ENCODE results near the gene MPZL2.

Gene MPZL2

DNA sequence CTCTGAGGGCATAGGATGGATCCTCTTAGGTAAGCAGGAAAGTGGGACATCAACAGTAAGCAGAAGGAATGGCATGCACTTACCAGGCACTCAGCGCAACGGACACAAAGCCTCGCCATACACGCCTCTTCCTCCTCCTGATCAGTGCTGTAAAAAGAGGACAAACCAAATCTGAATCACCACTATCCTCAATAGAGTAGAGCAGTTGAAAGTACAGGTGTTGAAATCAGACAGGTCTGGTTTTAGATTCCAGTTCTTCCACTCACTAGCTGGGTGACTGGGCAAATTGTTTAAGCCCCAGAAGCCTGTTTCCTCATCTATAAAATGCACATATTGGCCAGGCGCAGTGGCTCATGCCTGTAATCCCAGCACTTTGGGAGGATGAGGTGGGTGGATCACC lies 30.7 kb downstream of the MPZL2 start:
- Histone ChIP-seq H3K4me3 (ENCODE audit: low read depth in 1 of 2, low read length in 2 of 2) (no peak overlapping the region), H3K79me2 (ENCODE audit: insufficient read depth, low read length) (no peaks in the 10 kb centered on the region), H3K4me1 (ENCODE audit: insufficient read depth, low read length) (no peaks in the 10 kb centered on the region), H3K27ac (ENCODE audit: low read length) (no peak overlapping the region), H2AFZ (ENCODE audit: low read depth, low read length) (no peak overlapping the region), H3K9ac (ENCODE audit: low read depth, low read length) (no peak overlapping the region), H3K4me2 (ENCODE audit: insufficient read depth, low read length) (no peak overlapping the region), H3K27me3 (ENCODE audit: insufficient read depth, low read length, poor library complexity) (no peaks in the 10 kb centered on the region), H3K36me3 (ENCODE audit: insufficient read depth, low read length) (no peaks in the 10 kb centered on the region), H4K20me1 (ENCODE audit: insufficient read depth, low read length) (no peaks in the 10 kb centered on the region), H3K9me3 (ENCODE audit: insufficient read depth, low read length, severe bottlenecking) (no peaks in the 10 kb centered on the region)
- no peak for ATAC-seq (ENCODE audit: insufficient read depth, low read depth)
- TF ChIP-seq, protein P1, sequence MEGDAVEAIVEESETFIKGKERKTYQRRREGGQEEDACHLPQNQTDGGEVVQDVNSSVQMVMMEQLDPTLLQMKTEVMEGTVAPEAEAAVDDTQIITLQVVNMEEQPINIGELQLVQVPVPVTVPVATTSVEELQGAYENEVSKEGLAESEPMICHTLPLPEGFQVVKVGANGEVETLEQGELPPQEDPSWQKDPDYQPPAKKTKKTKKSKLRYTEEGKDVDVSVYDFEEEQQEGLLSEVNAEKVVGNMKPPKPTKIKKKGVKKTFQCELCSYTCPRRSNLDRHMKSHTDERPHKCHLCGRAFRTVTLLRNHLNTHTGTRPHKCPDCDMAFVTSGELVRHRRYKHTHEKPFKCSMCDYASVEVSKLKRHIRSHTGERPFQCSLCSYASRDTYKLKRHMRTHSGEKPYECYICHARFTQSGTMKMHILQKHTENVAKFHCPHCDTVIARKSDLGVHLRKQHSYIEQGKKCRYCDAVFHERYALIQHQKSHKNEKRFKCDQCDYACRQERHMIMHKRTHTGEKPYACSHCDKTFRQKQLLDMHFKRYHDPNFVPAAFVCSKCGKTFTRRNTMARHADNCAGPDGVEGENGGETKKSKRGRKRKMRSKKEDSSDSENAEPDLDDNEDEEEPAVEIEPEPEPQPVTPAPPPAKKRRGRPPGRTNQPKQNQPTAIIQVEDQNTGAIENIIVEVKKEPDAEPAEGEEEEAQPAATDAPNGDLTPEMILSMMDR (IDR thresholded peaks at IDR 0.05; ENCODE audit: borderline replicate concordance, extremely low read depth, low read length, poor library complexity, severe bottlenecking) = no peak
- no peak for TF ChIP-seq EZH2 (IDR thresholded peaks at IDR 0.05; ENCODE audit: borderline replicate concordance, low read depth, low read length, severe bottlenecking)
- DNase-seq = no peak

GRCh38 chr11:118232659-118233058 lies 31.4 kb downstream of the MPZL2 start:
- Histone ChIP-seq H3K79me2 (ENCODE audit: insufficient read depth, low read length) (no peaks in the 10 kb centered on the region), H3K4me1 (ENCODE audit: insufficient read depth, low read length) (no peaks in the 10 kb centered on the region), H3K27ac (ENCODE audit: low read length) (no peak overlapping the region), H3K9ac (ENCODE audit: low read depth, low read length) (no peak overlapping the region), H3K4me3 (ENCODE audit: low read depth in 1 of 2, low read length in 2 of 2) (no peak overlapping the region), H3K9me3 (ENCODE audit: insufficient read depth, low read length, severe bottlenecking) (no peaks in the 10 kb centered on the region), H3K4me2 (ENCODE audit: insufficient read depth, low read length) (no peak overlapping the region), H4K20me1 (ENCODE audit: insufficient read depth, low read length) (no peaks in the 10 kb centered on the region), H3K36me3 (ENCODE audit: insufficient read depth, low read length) (no peaks in the 10 kb centered on the region), H2AFZ (ENCODE audit: low read depth, low read length) (no peak overlapping the region), H3K27me3 (ENCODE audit: insufficient read depth, low read length, poor library complexity) (no peaks in the 10 kb centered on the region)
- no peak for DNase-seq
- TF ChIP-seq, protein P1 (IDR thresholded peaks at IDR 0.05; ENCODE audit: borderline replicate concordance, extremely low read depth, low read length, poor library complexity, severe bottlenecking) = no peak
- no peak for TF ChIP-seq EZH2 (IDR thresholded peaks at IDR 0.05; ENCODE audit: borderline replicate concordance, low read depth, low read length, severe bottlenecking)
- ATAC-seq (ENCODE audit: insufficient read depth, low read depth) = no peak

- Histone ChIP-seq H3K27ac (ENCODE audit: low read length) (no peak overlapping the region), H3K4me1 (ENCODE audit: insufficient read depth, low read length) (no peaks in the 10 kb centered on the region)
These were observed 32.6 kb downstream of the MPZL2 start for GRCh38 chr11:118231461-118231860.

More at GRCh38 chr11:118231461-118231860, 32.6 kb downstream of the MPZL2 start:
- Histone ChIP-seq H3K27me3 (ENCODE audit: insufficient read depth, low read length, poor library complexity) (no peaks in the 10 kb centered on the region), H4K20me1 (ENCODE audit: insufficient read depth, low read length) (no peaks in the 10 kb centered on the region), H3K4me3 (ENCODE audit: low read depth in 1 of 2, low read length in 2 of 2) (no peak overlapping the region), H3K36me3 (ENCODE audit: insufficient read depth, low read length) (no peaks in the 10 kb centered on the region), H3K4me2 (ENCODE audit: insufficient read depth, low read length) (no peak overlapping the region), H2AFZ (ENCODE audit: low read depth, low read length) (no peak overlapping the region), H3K9ac (ENCODE audit: low read depth, low read length) (no peak overlapping the region), H3K79me2 (ENCODE audit: insufficient read depth, low read length) (no peaks in the 10 kb centered on the region), H3K9me3 (ENCODE audit: insufficient read depth, low read length, severe bottlenecking) (no peaks in the 10 kb centered on the region)
- ATAC-seq (ENCODE audit: insufficient read depth, low read depth) = no peak
- DNase-seq = no peak
- no peak for TF ChIP-seq EZH2 (IDR thresholded peaks at IDR 0.05; ENCODE audit: borderline replicate concordance, low read depth, low read length, severe bottlenecking)
- TF ChIP-seq, protein P1 (IDR thresholded peaks at IDR 0.05; ENCODE audit: borderline replicate concordance, extremely low read depth, low read length, poor library complexity, severe bottlenecking) = no peak

Data from DND-41 (cell line).